GM18520 (cell line): ENCODE data around the gene DTX4.
"Not testable (repeated sequence)": the region's sequence is repeated elsewhere in the genome, so short reads cannot be mapped to it uniquely, and the experiment has no call there.

ENCODE experiments used
- ATAC-seq: cut with Tn5 transposase; IDR thresholded peaks from one replicate; pipeline ENCODE4 v1.9.1; 2021; ENCODE audit not compliant: unreplicated experiment

The DTX4 gene

DNA sequence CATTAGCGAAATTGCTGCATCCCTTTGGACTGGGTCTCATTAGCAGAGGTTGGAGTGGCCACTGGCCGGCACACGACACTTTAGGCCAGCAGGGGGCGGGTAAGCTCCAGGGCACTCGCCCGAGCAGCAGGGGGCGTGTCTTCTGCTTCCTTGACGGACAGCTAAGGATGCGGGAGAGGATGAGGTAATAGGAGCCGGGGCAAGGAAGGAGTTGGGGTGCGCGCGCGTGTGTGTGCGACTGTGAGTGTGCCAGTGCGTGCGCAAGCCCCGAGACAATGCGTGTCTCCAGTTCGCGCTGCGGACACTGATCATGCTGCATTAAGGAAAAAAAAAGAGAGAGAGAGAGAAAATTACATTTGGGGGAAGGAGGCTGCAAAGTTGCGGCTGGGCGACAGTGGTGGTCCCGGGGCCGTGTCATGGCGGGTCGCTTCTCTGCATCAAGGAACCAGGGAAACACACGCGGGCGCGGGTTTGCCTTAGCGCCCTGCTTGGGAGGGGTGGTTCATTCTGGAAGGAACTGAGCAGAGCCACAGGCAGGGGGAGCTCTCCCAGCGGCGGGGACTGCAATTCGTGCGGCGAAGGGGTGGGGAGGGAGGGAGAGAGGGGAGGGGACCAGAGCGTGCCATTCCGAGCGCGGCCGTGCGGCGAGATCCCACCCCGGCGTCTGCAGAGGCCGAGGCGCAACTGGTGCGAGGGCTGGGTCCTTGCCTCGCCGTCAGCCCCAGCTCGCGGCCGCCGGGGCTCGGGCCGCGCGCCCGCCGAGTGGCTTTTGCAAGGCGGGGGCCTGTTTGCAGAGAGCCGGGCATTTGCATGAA is at the start of gene DTX4:
Gene DTX4 (plus strand): TSS at position 625 of the 815 bp plus-strand sequence. CDS start 464 bp downstream, outside the sequence.
- ATAC-seq: peak; percentile 52

DNA sequence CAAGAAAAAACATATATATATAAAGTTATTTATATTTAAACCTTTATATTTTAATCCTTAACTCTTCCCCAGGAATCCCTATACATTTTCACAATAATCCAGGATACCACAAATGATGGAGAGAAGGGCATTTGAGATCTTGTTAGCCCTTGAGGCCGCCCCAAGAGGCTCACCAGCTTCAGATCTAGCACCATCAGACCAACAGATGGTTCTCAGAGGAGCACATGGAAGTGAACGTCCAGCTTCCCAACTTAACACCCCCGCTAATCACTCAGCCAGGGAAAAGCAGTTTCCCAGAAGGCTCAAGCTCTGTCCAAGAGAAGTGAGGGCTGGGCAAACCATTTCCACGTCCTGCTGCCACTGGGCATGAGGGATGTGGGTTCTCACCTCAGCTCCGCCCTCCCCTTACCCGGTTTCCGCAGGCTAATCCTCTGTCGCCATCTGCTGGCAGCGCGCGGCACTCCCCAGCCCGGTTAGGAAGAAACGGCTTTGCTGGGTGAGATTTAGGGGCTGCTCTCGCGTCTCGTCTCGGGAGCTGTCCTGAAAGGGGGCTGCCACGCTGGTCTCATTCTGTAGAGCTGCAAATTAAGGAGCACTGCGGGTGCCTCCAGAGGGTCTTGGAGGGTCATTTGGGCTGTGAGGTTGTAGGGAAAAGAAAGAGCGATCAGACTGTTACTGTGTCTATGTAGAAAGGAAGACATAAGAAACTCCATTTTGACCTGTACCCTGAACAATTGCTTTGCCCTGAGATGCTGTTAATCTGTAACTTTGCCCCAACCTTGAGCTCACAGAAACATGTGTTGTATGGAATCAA is 36.1 kb upstream of the DTX4 start:
- ATAC-seq: peak; percentile 91

DNA sequence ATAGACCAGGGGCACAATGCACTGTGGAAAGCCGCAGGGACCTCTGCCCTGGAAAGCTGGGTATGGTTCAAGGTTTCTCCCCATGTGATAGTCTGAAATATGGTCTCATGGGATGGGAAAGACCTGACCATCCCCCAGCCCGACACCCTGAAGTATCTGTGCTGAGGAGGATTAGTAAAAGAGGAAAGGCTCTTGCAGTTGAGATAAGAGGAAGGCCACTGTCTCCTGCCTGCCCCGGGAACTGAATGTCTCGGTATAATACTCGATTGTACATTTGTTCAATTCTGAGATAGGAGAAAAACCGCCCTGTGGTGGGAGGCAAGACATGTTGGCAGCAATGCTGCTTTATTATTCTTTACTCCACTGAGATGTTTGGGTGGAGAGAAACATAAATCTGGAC is 35.4 kb upstream of the DTX4 start:
- not testable (repeated sequence) for ATAC-seq

DNA sequence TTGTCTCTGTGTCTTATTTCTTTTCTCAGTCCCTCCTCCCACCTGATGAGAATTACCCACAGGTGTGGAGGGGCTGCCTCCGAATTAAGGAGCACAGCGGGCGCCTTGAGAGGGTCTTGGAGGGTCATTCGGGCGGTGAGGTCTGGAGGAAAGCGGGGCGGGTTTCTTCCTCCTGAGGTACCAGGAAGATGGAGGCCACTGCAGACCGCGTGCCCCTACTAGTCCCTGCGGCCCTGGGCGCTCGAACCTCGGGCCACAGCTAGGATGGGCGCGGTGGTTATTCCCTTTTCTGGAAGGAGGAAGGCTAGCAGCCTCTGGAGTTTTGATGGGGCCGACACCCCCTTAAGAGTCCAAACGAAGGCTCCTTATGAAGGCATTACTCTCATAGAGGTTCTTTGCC is 34.7 kb upstream of the DTX4 start:
- no peak for ATAC-seq

DNA sequence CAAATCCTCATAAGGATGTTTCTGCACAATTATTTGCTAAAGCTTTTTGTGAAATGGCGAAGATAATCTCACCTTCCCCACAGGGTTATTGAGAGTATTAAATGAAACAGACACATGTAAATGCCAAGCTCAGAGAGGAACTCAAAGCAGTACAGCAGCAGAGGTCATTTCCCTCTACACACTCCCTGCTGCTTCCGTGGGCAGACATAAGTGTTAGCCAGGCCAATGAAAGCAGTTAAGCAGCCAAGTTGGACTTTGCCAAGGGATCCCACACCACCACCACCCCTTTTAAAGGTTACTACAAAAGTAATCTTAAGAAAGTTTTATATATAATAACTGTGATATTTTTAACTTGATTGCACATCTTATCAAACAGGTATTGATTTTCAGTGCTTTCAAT is 33.3 kb upstream of the DTX4 start:
- no peak for ATAC-seq

DNA sequence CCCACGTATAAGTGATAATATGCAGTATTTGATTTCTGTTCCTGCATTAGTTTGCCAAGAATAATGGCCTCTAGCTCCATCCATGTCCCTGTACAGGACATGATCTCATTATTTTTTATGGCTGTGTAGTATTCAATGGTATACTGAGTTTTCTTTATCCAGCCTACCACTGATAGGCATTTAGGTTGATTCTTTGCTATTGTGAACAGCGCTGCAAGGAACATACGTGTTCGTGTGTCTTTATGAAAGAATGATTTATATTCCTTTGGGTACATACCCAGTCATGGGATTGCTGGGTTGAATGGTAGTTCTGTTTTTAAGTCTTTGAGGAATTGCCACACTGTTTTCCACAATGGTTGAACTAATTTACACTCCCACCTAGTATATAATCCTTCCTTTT is 30.7 kb upstream of the DTX4 start:
- ATAC-seq: no peak

DNA sequence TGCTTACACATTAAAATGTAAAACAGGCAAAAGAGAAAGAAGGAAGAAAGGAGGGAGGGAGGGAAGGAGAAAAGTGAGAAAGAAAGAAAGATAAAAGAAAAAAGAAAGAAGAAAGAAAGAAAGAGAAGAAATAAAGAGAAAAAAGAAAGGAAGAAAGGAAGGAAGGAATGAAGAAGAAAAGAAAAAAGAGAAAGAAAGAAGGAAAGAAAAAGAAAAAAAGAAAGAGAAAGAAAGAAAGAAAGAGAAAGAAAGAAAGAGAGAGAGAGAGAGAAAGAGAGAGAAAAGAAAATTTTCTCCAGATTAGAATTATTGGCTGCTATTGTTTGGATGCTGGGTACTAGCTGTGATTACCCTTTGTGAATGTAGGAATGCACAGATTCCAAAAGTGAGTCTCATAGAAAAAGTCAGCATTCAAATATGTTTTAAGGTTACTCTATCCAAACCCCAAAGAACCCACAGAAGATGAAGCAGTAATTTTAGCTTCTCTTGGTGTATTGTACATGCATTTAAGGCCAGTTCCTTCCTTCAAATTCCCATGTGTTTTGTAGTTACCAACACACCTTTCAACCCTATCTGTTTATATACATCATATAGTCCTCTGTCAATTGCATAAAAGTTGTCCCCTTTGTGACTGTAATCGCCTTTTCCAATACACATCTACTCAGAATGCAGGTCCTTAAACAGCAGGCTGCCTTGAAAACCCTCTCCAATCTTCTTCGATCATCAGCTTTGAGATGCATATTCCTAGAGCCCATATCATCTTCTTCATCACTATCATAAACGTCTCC is 30.1 kb upstream of the DTX4 start:
- ATAC-seq: no peak

DNA sequence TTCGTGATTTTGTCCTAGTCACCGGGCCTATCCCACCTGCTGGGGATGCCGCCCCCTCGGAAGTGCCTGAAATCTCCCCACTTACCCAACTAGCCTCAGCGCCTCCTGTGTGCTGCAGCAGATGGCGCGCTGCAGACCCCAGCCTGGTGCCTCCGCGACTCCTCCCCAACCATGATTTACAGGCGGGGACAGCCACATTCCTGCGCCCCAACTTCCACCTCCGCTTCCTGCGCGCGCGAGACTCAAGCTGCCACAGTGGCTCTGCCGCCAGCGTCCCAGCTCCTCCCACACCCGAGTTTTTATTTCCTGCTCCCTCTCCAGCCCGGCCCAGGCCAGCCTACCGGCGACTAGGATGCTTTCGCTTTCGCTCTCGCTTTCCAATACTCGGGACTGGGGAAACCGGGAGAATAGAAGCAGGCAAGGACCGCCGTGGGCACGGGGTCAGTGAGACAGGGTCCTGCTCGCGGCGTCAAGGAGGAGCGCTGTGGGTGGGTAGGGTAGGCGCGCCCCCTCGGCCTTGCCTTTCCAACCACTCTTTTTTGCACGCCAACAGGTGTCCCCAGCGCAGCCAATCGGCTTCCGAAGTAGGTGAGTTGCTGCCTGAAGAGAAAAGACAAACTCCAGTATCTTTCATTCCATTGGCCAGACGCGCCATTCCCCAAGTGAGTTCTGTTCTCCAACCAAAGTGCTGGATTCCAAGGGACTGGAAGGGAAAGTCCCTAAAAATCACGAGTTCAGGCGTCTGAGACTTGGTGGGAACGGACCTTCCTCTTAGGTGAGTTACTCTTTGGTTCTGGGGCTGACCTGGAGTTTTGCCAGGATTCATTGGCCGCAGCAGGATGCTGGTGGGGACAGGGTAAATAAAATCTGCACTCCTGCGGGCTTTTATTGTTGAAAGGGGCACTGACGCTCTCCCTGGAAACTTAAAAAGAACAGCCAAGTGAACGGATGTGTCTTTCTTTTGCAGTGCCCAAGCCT is 29.1 kb upstream of the DTX4 start, which contains the start of gene FAM111A:
Gene FAM111A (plus strand): TSS at position 327 of the 978 bp plus-strand sequence. CDS start 6,017 bp downstream, outside the sequence.
- ATAC-seq: peak; percentile 58

DNA sequence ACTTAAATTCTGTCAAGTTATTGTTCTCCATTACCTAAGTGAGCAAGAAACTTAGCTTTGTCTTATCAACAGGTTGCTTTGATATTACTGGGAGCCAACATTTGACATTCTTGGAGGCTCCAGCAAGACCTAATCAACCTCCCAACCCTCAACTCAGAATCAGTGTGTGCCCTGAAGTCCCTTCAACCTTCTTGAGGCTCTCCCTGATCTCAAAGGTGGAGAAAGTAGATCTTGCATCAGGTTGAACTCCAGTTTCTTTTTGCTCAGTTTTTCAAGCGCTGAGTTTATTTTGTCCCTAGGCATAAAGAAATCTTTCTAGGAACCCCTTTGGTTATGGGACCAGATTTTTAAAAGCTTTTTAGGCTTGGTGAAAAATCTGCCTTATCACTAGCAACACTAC is 27.8 kb upstream of the DTX4 start:
- no peak for ATAC-seq

DNA sequence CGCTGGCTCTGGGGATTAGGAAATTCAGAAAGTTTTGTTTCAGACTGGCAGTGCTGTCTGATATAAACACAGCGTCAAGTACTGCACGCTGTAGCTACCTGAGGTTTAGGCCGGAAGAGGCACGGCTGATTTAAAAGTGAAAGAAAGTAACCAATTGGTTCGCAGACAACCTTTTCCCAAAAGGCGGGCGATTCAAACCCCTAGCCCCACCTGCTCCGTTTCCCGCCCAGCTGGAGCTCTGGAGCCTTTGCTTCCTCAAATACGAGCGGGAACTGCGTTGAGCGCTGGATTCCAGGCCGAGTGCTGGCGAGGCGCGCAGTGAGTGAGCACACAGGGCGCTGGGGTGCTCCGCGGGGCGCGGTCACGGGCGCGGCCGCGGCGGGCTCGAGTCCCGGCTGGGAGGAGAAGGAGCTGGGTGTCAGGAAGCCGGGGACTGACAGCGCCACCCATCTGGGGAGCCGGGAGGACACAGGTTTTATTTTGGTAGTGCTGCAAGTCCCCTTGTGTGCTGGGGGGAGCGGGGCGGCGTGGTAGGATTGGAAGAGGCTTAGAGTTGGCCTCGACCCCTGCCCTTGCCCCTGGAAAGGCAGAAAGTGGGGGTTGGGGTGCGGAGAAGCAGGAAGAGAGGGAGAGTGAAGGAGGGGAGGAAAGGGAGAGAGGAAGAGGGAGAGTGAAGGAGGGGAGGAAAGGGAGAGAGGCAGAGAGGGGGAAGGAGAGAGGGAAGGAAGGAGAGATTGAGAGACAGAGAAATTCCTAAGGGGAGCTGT is 27.2 kb upstream of the DTX4 start:
- ATAC-seq: peak; percentile 37

DNA sequence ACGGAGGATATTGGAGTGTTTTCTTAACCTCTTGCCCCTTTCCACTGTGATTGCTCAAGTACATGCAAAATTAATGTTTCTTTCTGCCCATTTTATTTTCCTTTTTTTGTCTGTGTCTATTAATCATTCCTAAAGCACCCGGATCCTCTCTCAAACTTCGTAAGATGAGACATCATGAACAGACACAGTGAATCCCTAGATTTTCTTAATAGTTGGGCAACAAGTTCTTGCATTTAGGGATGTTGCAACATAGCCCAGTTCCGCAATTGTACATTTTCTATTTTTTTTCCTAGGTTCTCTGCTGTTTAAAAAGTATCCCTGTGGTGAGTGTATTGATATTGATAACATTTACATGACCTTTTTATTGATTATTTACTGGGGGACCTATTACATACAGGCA is 26.4 kb upstream of the DTX4 start:
- ATAC-seq: no peak

DNA sequence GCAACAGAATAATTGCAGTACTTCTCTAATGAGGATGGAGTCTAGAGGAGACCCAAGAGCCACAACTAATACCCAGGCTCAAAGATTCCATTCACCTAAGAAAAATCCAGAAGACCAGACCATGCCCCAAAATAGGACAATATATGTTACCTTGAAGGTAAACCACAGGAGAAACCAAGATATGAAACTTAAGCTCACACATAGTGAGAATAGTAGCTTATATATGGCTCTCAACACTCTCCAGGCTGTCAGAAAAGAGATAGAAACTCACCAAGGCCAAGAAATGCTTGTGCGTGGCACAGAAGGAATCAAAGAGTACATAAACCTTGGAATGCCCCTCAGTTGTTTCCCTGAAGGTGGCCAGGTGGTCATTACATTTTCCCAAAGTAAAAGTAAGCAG is 20.2 kb upstream of the DTX4 start:
- peak; percentile 32 for ATAC-seq

DNA sequence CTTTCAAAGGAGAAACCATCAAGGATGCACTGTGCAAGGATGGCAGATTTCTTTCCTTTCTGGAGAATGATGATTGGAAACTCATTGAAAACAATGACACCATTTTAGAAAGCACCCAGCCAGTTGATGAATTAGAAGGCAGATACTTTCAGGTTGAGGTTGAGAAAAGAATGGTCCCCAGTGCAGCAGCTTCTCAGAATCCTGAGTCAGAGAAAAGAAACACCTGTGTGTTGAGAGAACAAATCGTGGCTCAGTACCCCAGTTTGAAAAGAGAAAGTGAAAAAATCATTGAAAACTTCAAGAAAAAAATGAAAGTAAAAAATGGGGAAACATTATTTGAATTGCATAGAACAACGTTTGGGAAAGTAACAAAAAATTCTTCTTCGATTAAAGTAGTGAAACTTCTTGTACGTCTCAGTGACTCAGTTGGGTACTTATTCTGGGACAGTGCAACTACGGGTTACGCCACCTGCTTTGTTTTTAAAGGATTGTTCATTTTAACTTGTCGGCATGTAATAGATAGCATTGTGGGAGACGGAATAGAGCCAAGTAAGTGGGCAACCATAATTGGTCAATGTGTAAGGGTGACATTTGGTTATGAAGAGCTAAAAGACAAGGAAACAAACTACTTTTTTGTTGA is 19.5 kb upstream of the DTX4 start:
- peak; percentile 81 for ATAC-seq

DNA sequence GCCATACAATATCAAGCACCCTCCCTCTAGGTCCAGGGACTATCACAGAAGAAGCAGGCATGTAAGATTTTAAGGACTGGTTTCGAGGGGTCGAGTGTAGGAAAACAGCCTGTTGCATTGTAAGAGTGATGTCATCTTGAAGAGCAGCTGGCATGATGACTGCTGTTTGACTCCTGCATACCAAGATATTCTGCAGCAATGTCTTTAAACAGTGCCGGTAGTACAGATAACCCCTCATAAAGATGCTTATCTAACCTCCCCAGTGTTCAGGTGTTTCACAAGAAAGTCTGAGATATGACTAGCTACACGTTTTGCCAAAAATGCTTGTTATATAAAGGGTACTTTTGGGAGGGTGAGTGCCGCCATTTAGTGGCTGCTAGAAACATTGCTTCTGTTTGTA is 17.3 kb upstream of the DTX4 start:
- ATAC-seq: no peak

DNA sequence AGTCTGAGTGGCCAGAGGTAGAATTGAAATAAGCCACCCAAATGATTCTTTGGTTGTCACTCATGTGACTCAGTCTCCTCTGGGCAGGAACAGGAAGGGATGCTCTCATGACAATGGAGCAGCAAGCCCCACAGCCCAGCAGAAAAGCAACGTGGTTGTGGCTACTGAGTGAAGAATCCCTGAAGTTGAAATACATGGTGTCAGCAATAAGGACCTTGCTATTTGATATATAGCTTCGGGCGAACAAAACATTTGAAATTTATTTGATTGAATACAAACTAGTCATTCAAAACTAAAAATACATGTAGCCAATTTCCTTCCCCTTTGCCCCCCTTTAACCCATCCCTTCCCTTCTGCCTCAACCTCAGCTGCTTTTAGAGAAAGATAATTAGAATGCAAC is 14.5 kb upstream of the DTX4 start:
- no peak for ATAC-seq

DNA sequence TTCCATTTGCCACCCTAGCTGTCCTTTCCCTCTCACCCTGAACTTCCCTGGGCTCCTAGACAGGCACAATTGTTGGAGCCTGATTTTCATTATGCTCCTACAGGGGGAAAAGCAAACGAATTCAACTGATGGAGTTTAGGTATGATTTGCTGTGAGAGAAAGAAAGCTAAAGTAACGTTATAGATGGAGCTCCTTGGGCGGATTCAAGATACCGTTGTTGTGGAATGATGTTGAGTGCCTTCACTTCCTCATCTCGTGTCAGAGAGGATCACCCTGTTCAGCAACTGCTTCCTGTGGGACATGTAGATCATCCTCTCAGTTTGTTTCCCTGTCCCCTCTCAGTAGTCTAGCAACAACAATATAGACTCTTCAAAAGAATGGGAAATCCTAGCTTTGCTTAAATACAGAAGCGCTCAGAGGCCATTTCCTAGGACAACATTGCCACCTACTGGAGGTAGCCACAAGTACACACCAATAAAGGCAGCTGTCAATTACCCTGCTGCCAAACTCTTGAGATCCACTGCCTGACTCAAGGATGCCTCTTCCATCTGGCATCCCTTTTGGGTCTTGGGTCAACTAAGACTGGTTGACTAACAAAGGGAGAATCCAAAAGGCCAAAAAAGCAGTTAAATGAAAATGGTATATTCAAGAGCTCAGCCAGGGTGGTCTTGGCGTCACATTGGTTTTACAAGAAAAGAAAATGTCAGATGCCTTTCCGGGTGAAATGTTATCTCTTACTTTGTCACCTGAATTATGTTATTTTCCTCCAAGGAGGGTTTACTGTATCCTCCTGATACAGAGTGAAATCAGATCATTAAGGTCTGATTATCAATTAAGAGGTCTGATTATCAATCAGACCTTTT is 13.5 kb upstream of the DTX4 start:
- peak; percentile 85 for ATAC-seq

DNA sequence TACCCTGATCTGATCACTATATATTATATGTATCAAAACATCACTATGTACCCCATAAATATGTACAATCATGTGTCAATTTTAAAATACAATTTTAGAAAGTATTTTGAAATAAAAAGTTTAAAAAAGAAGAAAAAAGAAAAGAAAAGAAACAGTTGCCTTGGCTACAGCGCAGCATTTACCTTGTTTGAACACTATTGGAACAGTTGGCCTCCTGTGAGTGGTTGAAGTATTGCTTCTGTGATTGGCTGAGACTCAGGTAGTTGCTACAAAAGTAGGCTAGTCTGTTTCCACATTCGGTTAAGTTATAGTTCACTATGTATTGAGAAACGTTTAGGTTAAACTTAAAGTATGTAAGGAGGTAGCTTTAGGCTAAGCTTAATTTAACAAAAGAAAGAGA is 7.9 kb upstream of the DTX4 start:
- ATAC-seq: no peak
